ENCODE data around the gene LRRC75A. TPM values are rescaled to one million over a fixed set of nuclear protein-coding genes. Genes with fewer than 3 reads are reported as not detected.

LRRC75A gene
- total and polyA plus RNA-seq, 2 of the 13 experiments (the other 11 are each of a cell fraction or from before 2014, with no cell fraction given) = 0.03 TPM; not detected in 1

GRCh38 chr17:16443511-16444257 lies 48.3 kb downstream of the LRRC75A start (continued):
- TF ChIP-seq ZNF280B (CRISPR knock-in tag; IDR thresholded peaks at IDR 0.05; ENCODE audit: borderline replicate concordance) (peak; percentile 20; the same call in 1 of the 2 replicates), SNAI1 (CRISPR knock-in tag; IDR thresholded peaks at IDR 0.05; ENCODE audit: borderline replicate concordance) (no peak), ZEB1 (IDR thresholded peaks at IDR 0.05; ENCODE audit: insufficient replicate concordance, low read depth) (no peak), FOXC1 (CRISPR knock-in tag; IDR thresholded peaks at IDR 0.05; ENCODE audit: borderline replicate concordance) (0 out of 2 replicates have a peak, but pooled peaks have one; percentile 12), REPIN1 (CRISPR knock-in tag; IDR thresholded peaks at IDR 0.05; ENCODE audit: borderline replicate concordance, low read depth) (peak; percentile 28; the same call in 1 of the 2 replicates), PAF1 (CRISPR knock-in tag; IDR thresholded peaks at IDR 0.05) (peak; percentile 97), ZNF724P (CRISPR knock-in tag; IDR thresholded peaks at IDR 0.05; ENCODE audit: borderline replicate concordance) (0 out of 2 replicates have a peak, but pooled peaks have one; percentile 22), PCBP1 (IDR thresholded peaks at IDR 0.05; ENCODE audit: borderline replicate concordance, low read depth, low read length) (0 out of 2 replicates have a peak, but pooled peaks have one; percentile 59), ZNF607 (CRISPR knock-in tag; IDR thresholded peaks at IDR 0.05; ENCODE audit: borderline replicate concordance) (no peak), UBTF (CRISPR knock-in tag; IDR thresholded peaks at IDR 0.05) (no peak; the same call in 1 of the 2 replicates), RNF219 (CRISPR knock-in tag; IDR thresholded peaks at IDR 0.05) (no peak), GLI4 (CRISPR knock-in tag; IDR thresholded peaks at IDR 0.05; ENCODE audit: borderline replicate concordance) (0 out of 2 replicates have a peak, but pooled peaks have one; percentile 60), NFRKB (IDR thresholded peaks at IDR 0.05) (no peak), ZNF33B (CRISPR knock-in tag; IDR thresholded peaks at IDR 0.05) (0 out of 2 replicates have a peak, but pooled peaks have one; percentile 37), SRY (CRISPR knock-in tag; IDR thresholded peaks at IDR 0.05) (peak; percentile 37; the same call in 1 of the 2 replicates), PRPF4 (IDR thresholded peaks at IDR 0.05; ENCODE audit: low read depth, low read length, poor library complexity, severe bottlenecking) (no peak)
- TF ChIP-seq, protein P1, sequence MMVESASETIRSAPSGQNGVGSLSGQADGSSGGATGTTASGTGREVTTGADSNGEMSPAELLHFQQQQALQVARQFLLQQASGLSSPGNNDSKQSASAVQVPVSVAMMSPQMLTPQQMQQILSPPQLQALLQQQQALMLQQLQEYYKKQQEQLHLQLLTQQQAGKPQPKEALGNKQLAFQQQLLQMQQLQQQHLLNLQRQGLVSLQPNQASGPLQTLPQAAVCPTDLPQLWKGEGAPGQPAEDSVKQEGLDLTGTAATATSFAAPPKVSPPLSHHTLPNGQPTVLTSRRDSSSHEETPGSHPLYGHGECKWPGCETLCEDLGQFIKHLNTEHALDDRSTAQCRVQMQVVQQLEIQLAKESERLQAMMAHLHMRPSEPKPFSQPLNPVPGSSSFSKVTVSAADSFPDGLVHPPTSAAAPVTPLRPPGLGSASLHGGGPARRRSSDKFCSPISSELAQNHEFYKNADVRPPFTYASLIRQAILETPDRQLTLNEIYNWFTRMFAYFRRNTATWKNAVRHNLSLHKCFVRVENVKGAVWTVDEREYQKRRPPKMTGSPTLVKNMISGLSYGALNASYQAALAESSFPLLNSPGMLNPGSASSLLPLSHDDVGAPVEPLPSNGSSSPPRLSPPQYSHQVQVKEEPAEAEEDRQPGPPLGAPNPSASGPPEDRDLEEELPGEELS (CRISPR knock-in tag; IDR thresholded peaks at IDR 0.05) = 0 out of 2 replicates have a peak, but pooled peaks have one; percentile 28
